OCI-LY1 (cell line): Measurements from ENCODE around the gene C17orf114.

ENCODE experiments used
- H2AFZ ChIP-seq: fragments of 200-600 bp; sonication (generic), shearing (Covaris generic); 2 replicates; pipeline ENCODE4 v1.6.0; 2014; ENCODE audit warnings: antibody characterized with exemption, mild to moderate bottlenecking, low read length
- H3F3A ChIP-seq: fragments of 200-600 bp; sonication (generic), shearing (Covaris generic); 2 replicates; pipeline ENCODE4 v1.6.0; 2014; ENCODE audit warnings: mild to moderate bottlenecking, antibody characterized with exemption, low read length, moderate library complexity; ENCODE audit not compliant: insufficient read depth
- H3K27ac ChIP-seq: fragments of 200-600 bp; sonication (generic); 2 replicates; pipeline ENCODE4 v1.5.1; 2014; ENCODE audit warnings: low read length, mixed run types, mild to moderate bottlenecking, low read depth; ENCODE audit not compliant: poor library complexity, severe bottlenecking
- H3K27me3 ChIP-seq: fragments of 200-600 bp; sonication (generic); 2 replicates; pipeline ENCODE4 v1.6.0; 2014; ENCODE audit warnings: antibody characterized with exemption, mild to moderate bottlenecking, low read length, moderate library complexity; ENCODE audit not compliant: insufficient read depth
- H3K36me3 ChIP-seq: fragments of 200-600 bp; sonication (generic); 2 replicates; pipeline ENCODE4 v1.6.1; 2014; ENCODE audit warnings: mild to moderate bottlenecking, antibody characterized with exemption, low read length, moderate library complexity, mixed read lengths; ENCODE audit not compliant: insufficient read depth
- H3K4me1 ChIP-seq: fragments of 200-600 bp; sonication (generic); 2 replicates; pipeline ENCODE4 v1.5.1; 2014; ENCODE audit warnings: mild to moderate bottlenecking, low read length, moderate library complexity; ENCODE audit not compliant: insufficient read depth, severe bottlenecking
- H3K4me2 ChIP-seq: fragments of 200-600 bp; sonication (generic), shearing (Covaris generic); 2 replicates; pipeline ENCODE4 v1.6.1; 2014; ENCODE audit warnings: low read length
- H3K4me3 ChIP-seq: fragments of 200-600 bp; sonication (generic); 2 replicates; pipeline ENCODE4 v1.5.1; 2014; ENCODE audit warnings: low read length, low read depth, mild to moderate bottlenecking, mixed read lengths; ENCODE audit not compliant: poor library complexity, severe bottlenecking
- H3K79me2 ChIP-seq: fragments of 200-600 bp; shearing (Covaris generic); 2 replicates; pipeline ENCODE4 v1.6.1; 2016; ENCODE audit warnings: mixed run types, low read length, mixed read lengths; ENCODE audit not compliant: insufficient read depth
- H3K9ac ChIP-seq: fragments of 200-600 bp; sonication (generic), shearing (Covaris generic); 2 replicates; pipeline ENCODE4 v1.6.1; 2014; ENCODE audit warnings: mild to moderate bottlenecking, low read length, mixed read lengths
- H3K9me2 ChIP-seq: fragments of 200-600 bp; sonication (generic), shearing (Covaris generic); 2 replicates; pipeline ENCODE4 v1.6.1; 2014; ENCODE audit warnings: low read depth, mild to moderate bottlenecking, low read length, mixed read lengths
- H3K9me3 ChIP-seq: fragments of 200-600 bp; shearing (Covaris generic); 2 replicates; pipeline ENCODE4 v1.6.1; 2014; ENCODE audit warnings: low read length, mixed read lengths
- H4K20me1 ChIP-seq: fragments of 200-600 bp; sonication (generic), shearing (Covaris generic); 2 replicates; pipeline ENCODE4 v1.6.0; 2016; ENCODE audit warnings: mild to moderate bottlenecking, low read length; ENCODE audit not compliant: insufficient read depth
- EZH2 ChIP-seq: fragments of 200-600 bp; sonication (generic), shearing (Covaris generic); IDR thresholded peaks from 2 replicates; pipeline ENCODE4 v1.8.0; 2017; ENCODE audit warnings: borderline replicate concordance, mixed run types, mild to moderate bottlenecking, antibody characterized with exemption, low read length, moderate library complexity, mixed read lengths
- TF ChIP-seq, protein P1 (sequence below): fragments of 200-600 bp; sonication (generic), shearing (Covaris generic); IDR thresholded peaks from 2 replicates; pipeline ENCODE4 v1.5.1; 2017; ENCODE audit warnings: mild to moderate bottlenecking, antibody characterized with exemption, low read length, moderate library complexity, mixed read lengths

The C17orf114 gene

DNA sequence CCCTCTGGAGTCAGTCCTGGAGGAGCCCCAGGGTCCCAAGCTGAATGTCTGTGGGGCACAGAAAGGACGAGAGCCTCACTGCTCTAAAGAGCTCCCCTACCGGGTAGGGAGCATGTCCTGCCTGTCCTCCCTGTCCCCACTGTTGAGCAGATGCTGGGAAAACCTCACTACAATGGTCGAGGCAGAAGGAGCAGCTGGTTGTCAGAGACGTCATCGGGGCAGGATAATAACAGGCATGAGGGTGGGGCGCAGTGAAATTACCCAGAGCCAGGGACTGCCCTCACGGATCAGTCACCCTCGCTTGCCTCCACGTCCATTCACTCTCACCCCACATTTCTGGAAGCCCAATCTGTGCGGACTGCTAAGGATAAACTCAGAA is 29.9 kb downstream of the C17orf114 start:
- Histone ChIP-seq H2AFZ (no peak overlapping the region), H3K4me2 (no peak overlapping the region), H3K79me2 (no peaks in the 10 kb centered on the region)

GRCh38 chr17:4771519-4772234 is 30.5 kb downstream of the C17orf114 start, which contains the start of gene TM4SF5:
TSS of gene TM4SF5 (plus strand) at chr17:4771886. CDS start at chr17:4771923, 37 bp downstream.
- Histone ChIP-seq H3K4me1 (no peaks in the 10 kb centered on the region), H3K9me2 (no peaks in the 10 kb centered on the region), H4K20me1 (no peaks in the 10 kb centered on the region), H3K36me3 (no peaks in the 10 kb centered on the region), H3K79me2 (no peaks in the 10 kb centered on the region), H3K27me3 (peaks cover 24% of the 10 kb centered on the region), H3K4me2 (no peak within 1 kb of the TSS), H3K9me3 (no peaks in the 10 kb centered on the region), H2AFZ (no peak within 1 kb of the TSS), H3K9ac (no peak within 1 kb of the TSS), H3K4me3 (no peak within 1 kb of the TSS), H3K27ac (no peak within 1 kb of the TSS), H3F3A (no peaks in the 10 kb centered on the region)
- no peak for TF ChIP-seq EZH2
- TF ChIP-seq, protein P1, sequence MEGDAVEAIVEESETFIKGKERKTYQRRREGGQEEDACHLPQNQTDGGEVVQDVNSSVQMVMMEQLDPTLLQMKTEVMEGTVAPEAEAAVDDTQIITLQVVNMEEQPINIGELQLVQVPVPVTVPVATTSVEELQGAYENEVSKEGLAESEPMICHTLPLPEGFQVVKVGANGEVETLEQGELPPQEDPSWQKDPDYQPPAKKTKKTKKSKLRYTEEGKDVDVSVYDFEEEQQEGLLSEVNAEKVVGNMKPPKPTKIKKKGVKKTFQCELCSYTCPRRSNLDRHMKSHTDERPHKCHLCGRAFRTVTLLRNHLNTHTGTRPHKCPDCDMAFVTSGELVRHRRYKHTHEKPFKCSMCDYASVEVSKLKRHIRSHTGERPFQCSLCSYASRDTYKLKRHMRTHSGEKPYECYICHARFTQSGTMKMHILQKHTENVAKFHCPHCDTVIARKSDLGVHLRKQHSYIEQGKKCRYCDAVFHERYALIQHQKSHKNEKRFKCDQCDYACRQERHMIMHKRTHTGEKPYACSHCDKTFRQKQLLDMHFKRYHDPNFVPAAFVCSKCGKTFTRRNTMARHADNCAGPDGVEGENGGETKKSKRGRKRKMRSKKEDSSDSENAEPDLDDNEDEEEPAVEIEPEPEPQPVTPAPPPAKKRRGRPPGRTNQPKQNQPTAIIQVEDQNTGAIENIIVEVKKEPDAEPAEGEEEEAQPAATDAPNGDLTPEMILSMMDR, result no peak

More for the DNA sequence above, 29.9 kb downstream of the C17orf114 start:
- Histone ChIP-seq H4K20me1 (no peaks in the 10 kb centered on the region), H3K9me3 (no peaks in the 10 kb centered on the region), H3F3A (no peaks in the 10 kb centered on the region), H3K27ac (no peak overlapping the region), H3K9me2 (no peaks in the 10 kb centered on the region), H3K36me3 (no peaks in the 10 kb centered on the region), H3K27me3 (peaks cover 24% of the 10 kb centered on the region), H3K4me1 (no peaks in the 10 kb centered on the region), H3K9ac (no peak overlapping the region), H3K4me3 (no peak overlapping the region)
- TF ChIP-seq EZH2, result no peak
- TF ChIP-seq, protein P1, result no peak

- Histone ChIP-seq H3K27ac (no peak overlapping the region), H3K36me3 (no peaks in the 10 kb centered on the region), H3K9me2 (no peaks in the 10 kb centered on the region), H3K27me3 (peaks cover 16% of the 10 kb centered on the region; the same call in 1 of the 2 replicates), H3K9me3 (no peaks in the 10 kb centered on the region), H3F3A (no peaks in the 10 kb centered on the region), H3K9ac (no peak overlapping the region), H3K79me2 (no peaks in the 10 kb centered on the region), H4K20me1 (no peaks in the 10 kb centered on the region), H2AFZ (no peak overlapping the region), H3K4me1 (no peaks in the 10 kb centered on the region), H3K4me3 (no peak overlapping the region), H3K4me2 (no peak overlapping the region)
- TF ChIP-seq, protein P1, result no peak
- no peak for TF ChIP-seq EZH2
Observed at GRCh38 chr17:4769628-4770027, 32.5 kb downstream of the C17orf114 start.
